Right lobe of liver (tissue), 6 donors: ENCODE measurements around the gene DDIT4. TPM values are rescaled to one million over a fixed set of nuclear protein-coding genes. Genes with fewer than 3 reads are reported as not detected.

ENCODE experiments used
- ATAC-seq, 4 donors: fragments of 200-7000 bp; cut with Tn5 transposase; one replicate each; pipeline ENCODE4 v1.9.1; 2020; ENCODE audit warnings: mild to moderate bottlenecking in 4 of 4, moderate library complexity in 4 of 4
- DNase-seq, 3 donors: peaks; one replicate each; pipeline ENCODE4 v3.0.0-alpha.2; 2020
- H3K27ac ChIP-seq, 3 donors: fragments of 200-600 bp; one replicate each; pipeline ENCODE4 v1.8.0; 2022
- H3K27me3 ChIP-seq, 2 donors: fragments of 200-600 bp; one replicate each; pipeline ENCODE4 v1.8.0; 2022
- H3K36me3 ChIP-seq, 4 donors: fragments of 200-600 bp; sonication (generic) in 1 of 4; one replicate each; pipeline versions ENCODE4 v1.5.1 to v1.8.0; 2017 to 2022; ENCODE audit warnings: control low read depth in 1 of 4
- H3K4me1 ChIP-seq, 4 donors: fragments of 200-600 bp; sonication (generic) in 1 of 4; one replicate each; pipeline versions ENCODE4 v1.5.1 to v1.8.0; 2017 to 2022; ENCODE audit warnings: control low read depth in 1 of 4
- H3K4me3 ChIP-seq, 3 donors: fragments of 200-600 bp; one replicate each; pipeline ENCODE4 v1.8.0; 2022
- H3K9me3 ChIP-seq, 4 donors: fragments of 200-600 bp; sonication (generic) in 1 of 4; one replicate each; pipeline versions ENCODE4 v1.5.1 to v1.8.0; 2017 to 2022; ENCODE audit warnings: control low read depth in 1 of 4
- POLR2A ChIP-seq: fragments of 450-650 bp; IDR thresholded peaks from one replicate; pipeline ENCODE4 v1.6.1; 2017; ENCODE audit warnings: antibody characterized with exemption, mild to moderate bottlenecking
- WGBS: methylation state at CpG from one replicate; pipeline ENCODE4 v1.1.6; 2018; ENCODE audit warnings: low coverage, low lambda C conversion rate; ENCODE audit not compliant: insufficient coverage; ENCODE audit errors: missing lambda C conversion rate; 5-methylcytosine and 5-hydroxymethylcytosine counted together
- intact Hi-C, 2 donors: fragments of 100-400 bp; cut with DNase I; formaldehyde crosslinking; loops; one replicate each; pipeline versions ENCODE4 v1.11.2 to v1.14.1; 2022
- total RNA-seq, 6 experiments: library from RNA; depleted of rRNA in 2 of 6; stranded (reverse); fragments of >200 nt in 2 of 6; fragmentation: NEBNext Ultra II Directional in 3 of 6; extraction: Animal tissue kit (Norgen Biotek cat#: 25700) in 3 of 6; gene quantifications; one replicate each; pipeline versions ENCODE4 v1.1.0 to v1.2.4, GENCODE V29; 2016 to 2023
- TF ChIP-seq, protein P1 (sequence below), 4 donors: fragments of 200-600 bp in 3 of 4; fragments of 450-650 bp in 1 of 4; IDR thresholded peaks; one replicate each; pipeline versions ENCODE4 v1.5.1 to v1.8.0; 2016 to 2022; ENCODE audit warnings: antibody characterized with exemption in 4 of 4, mild to moderate bottlenecking in 2 of 4
- donor health status: DM: no; HTN: yes; CAD: no.
- donor health status: DM: no; HTN: no; CAD: no.
- donor health status: DM: no; HTN: no; CAD: no.
- donor health status: DM: no; HTN: yes; CAD: no.
- donor health status: DM: no; HTN: yes; CAD: no.

Gene DDIT4
- total RNA-seq, 6 experiments from 2014 or later = 51.7 to 180 (median 143) TPM

DNA sequence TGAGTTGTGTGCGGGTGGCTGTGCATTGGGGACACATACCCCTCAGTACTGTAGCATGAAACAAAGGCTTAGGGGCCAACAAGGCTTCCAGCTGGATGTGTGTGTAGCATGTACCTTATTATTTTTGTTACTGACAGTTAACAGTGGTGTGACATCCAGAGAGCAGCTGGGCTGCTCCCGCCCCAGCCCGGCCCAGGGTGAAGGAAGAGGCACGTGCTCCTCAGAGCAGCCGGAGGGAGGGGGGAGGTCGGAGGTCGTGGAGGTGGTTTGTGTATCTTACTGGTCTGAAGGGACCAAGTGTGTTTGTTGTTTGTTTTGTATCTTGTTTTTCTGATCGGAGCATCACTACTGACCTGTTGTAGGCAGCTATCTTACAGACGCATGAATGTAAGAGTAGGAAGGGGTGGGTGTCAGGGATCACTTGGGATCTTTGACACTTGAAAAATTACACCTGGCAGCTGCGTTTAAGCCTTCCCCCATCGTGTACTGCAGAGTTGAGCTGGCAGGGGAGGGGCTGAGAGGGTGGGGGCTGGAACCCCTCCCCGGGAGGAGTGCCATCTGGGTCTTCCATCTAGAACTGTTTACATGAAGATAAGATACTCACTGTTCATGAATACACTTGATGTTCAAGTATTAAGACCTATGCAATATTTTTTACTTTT, 1.8 kb downstream of the DDIT4 start:
- H3K27me3 ChIP-seq = no peaks in the 10 kb centered on the region
- H3K27ac ChIP-seq = peak overlapping the region; percentile 94 to 99 (median 99)
- intact Hi-C loops = no loop called here
- WGBS = 7% methylated on average over 10 of the region's 12 CpGs
- peak overlapping the region; percentile 81 to 93 (median 89) for H3K4me3 ChIP-seq
- DNase-seq = peak; percentile 46 to 69 (median 67)
- H3K36me3 ChIP-seq = peaks cover 0 to 8% (median 2%) of the 10 kb centered on the region in 4 donors
- ATAC-seq = peak in 2 of 4 donors; percentile 1 to 6
- TF ChIP-seq POLR2A = no peak
- TF ChIP-seq, protein P1, sequence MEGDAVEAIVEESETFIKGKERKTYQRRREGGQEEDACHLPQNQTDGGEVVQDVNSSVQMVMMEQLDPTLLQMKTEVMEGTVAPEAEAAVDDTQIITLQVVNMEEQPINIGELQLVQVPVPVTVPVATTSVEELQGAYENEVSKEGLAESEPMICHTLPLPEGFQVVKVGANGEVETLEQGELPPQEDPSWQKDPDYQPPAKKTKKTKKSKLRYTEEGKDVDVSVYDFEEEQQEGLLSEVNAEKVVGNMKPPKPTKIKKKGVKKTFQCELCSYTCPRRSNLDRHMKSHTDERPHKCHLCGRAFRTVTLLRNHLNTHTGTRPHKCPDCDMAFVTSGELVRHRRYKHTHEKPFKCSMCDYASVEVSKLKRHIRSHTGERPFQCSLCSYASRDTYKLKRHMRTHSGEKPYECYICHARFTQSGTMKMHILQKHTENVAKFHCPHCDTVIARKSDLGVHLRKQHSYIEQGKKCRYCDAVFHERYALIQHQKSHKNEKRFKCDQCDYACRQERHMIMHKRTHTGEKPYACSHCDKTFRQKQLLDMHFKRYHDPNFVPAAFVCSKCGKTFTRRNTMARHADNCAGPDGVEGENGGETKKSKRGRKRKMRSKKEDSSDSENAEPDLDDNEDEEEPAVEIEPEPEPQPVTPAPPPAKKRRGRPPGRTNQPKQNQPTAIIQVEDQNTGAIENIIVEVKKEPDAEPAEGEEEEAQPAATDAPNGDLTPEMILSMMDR (IDR thresholded peaks at IDR 0.05) = no peak
- peaks cover 0 to 19% (median 4%) of the 10 kb centered on the region in 4 donors for H3K4me1 ChIP-seq
- no peaks in the 10 kb centered on the region for H3K9me3 ChIP-seq

DNA sequence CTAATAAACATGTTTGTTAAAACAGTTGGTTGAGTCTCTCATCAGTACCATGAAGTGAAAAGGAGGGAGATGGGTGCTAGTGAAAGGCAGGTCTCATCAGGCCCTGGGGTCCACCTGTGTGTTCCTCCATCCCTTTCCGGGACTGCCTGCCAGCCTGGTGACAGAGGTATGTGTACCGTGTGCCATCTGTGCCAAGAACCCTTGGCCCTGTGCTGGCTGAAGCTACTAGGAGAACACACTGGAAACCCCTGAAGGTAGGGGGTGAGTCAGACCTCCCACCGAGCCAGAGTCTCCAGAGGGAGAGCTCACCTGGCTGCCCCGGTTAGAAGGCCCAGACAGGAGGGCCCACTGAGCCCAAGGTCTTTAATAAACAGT, 2.3 kb downstream of the DDIT4 start:
- Histone ChIP-seq H3K36me3 (peaks cover 0 to 8% (median 2%) of the 10 kb centered on the region in 4 donors), H3K9me3 (no peaks in the 10 kb centered on the region), H3K4me1 (peaks cover 0 to 19% (median 4%) of the 10 kb centered on the region in 4 donors), H3K27me3 (no peaks in the 10 kb centered on the region), H3K27ac (peak overlapping the region; percentile 94 to 99 (median 99)), H3K4me3 (peak overlapping the region; percentile 81 to 93 (median 89))
- DNase-seq (peak; percentile 85 to 90 (median 86)), ATAC-seq (peak; percentile 19 to 39 (median 30))
- 14% methylated on average over 4 of the region's 4 CpGs for WGBS
- TF ChIP-seq, protein P1 (IDR thresholded peaks at IDR 0.05) = no peak
- peak; percentile 64 for TF ChIP-seq POLR2A
- intact Hi-C loops = no loop called here

DNA sequence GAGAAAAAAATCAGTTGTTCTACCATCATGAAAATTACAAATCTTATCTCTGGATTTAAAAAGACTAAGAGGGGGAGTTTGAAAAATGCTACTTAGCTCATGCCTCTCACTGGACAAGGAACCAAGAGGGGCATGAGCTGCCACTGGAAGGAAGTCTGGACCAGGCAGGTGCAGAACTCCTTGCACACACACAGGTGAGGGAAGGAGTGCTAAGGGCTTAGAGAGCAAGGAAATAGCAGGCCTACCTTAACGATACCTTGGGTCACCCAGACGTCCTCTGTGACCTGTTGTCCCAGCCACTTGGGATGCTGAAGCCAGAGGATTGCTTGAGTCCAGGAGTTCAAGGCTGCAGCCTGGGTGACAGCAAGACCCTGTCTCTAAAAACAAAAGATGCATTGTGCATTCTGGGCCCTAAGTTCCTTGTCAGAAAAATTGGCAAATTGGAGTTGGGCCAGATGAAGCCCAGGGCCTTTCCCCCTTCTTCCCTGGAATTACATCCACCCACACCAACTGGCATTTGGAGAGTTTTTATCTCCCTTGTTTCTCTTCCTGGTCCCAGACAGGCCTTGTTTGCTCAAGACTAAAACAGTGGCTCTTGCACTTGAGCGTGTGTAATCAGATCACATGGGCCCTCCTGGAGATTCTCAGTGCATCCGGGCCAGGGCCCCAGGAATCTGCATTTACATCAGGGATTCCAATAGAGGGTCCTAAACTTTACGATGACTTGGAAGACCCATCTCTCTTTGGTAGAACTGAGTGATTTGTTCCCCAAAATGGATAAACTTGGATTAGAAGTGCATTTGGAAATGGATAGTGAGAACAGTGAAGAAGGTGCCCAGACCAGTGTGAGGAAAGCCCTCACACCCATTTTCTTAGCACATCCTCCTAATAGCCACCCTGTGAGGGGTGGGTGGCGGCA, 3.0 kb downstream of the DDIT4 start:
- WGBS = 22% methylated on average over 5 of the region's 6 CpGs
- Histone ChIP-seq H3K9me3 (no peaks in the 10 kb centered on the region), H3K4me3 (peak overlapping the region in 2 of 3 donors; percentile 81 to 93), H3K27ac (peak overlapping the region; percentile 94 to 99 (median 99)), H3K4me1 (peaks cover 0 to 19% (median 4%) of the 10 kb centered on the region in 4 donors), H3K36me3 (peaks cover 0 to 8% (median 2%) of the 10 kb centered on the region in 4 donors), H3K27me3 (no peaks in the 10 kb centered on the region)
- TF ChIP-seq, protein P1 (IDR thresholded peaks at IDR 0.05) = no peak
- TF ChIP-seq POLR2A = no peak
- peak in 2 of 3 donors; percentile 31 to 66 for DNase-seq
- no peak for ATAC-seq
- intact Hi-C loops = no loop called here

DNA sequence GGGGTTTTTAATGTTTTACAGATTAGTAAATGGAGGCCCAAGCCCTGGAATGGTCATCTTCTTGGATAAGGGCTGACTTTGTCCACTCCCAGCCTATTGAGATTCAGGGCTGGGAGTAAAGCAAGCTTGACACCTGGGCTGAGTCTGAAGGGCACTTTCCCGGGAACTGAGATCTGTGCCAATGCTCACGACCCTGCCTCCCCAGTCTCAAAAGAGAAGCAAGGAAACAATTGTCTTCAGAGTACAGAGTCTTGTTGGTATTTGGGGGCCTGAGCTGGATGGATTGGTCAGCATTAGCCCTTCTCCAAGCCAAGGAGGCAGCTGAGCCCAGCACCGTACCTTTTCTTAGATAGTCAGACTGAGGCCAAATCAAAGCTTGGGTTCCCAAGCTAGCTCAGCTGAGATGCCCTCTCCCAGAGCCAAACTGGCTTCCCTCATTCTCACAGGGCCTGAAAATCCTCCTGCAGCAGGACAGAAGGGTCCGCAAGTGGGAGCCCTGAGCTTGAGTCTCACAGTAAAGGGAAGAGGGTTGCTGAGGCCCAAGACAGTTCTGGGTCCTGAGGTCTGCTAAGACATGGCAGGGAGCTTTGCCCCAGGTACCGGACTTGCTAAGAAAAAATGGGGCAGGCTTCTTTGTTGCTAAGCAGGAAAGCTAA, 3.7 kb downstream of the DDIT4 start:
- no peak for ATAC-seq
- H3K27me3 ChIP-seq = no peaks in the 10 kb centered on the region
- DNase-seq = no peak
- H3K27ac ChIP-seq = peak overlapping the region in 2 of 3 donors; percentile 99
- no peaks in the 10 kb centered on the region for H3K9me3 ChIP-seq
- TF ChIP-seq, protein P1 (IDR thresholded peaks at IDR 0.05) = no peak
- no peak for TF ChIP-seq POLR2A
- 81% methylated on average over 5 of the region's 5 CpGs for whole genome bisulfite sequencing
- intact Hi-C loops = no loop called here
- peaks cover 0 to 8% (median 2%) of the 10 kb centered on the region in 4 donors for H3K36me3 ChIP-seq
- H3K4me3 ChIP-seq = no peak overlapping the region
- H3K4me1 ChIP-seq = peaks cover 0 to 14% (median 4%) of the 10 kb centered on the region in 4 donors
